NT2/D1 (cell line): ENCODE measurements around the gene VWC2.

Source experiments
- SUZ12 ChIP-seq: IDR thresholded peaks from 2 replicates; pipeline ENCODE4 v1.6.1; 2011; ENCODE audit not compliant: insufficient read length, insufficient read depth; ENCODE audit errors: extremely low read depth
- ZNF274 ChIP-seq: IDR thresholded peaks from 2 replicates; pipeline ENCODE4 v1.6.1; 2011; ENCODE audit warnings: mild to moderate bottlenecking, low read depth, low read length

- TF ChIP-seq ZNF274 (no peak), SUZ12 (no peak)
Observed at GRCh38 chr7:49768254-49768653, 5.2 kb upstream of the VWC2 start.
